ENCODE results near the gene PTCH2.
A peak's percentile ranks its signal among the peaks of the same experiment; 100 is the strongest.
"Not testable (repeated sequence)": the region's sequence is repeated elsewhere in the genome, so short reads cannot be mapped to it uniquely, and the experiment has no call there.

PTCH2 gene

DNA sequence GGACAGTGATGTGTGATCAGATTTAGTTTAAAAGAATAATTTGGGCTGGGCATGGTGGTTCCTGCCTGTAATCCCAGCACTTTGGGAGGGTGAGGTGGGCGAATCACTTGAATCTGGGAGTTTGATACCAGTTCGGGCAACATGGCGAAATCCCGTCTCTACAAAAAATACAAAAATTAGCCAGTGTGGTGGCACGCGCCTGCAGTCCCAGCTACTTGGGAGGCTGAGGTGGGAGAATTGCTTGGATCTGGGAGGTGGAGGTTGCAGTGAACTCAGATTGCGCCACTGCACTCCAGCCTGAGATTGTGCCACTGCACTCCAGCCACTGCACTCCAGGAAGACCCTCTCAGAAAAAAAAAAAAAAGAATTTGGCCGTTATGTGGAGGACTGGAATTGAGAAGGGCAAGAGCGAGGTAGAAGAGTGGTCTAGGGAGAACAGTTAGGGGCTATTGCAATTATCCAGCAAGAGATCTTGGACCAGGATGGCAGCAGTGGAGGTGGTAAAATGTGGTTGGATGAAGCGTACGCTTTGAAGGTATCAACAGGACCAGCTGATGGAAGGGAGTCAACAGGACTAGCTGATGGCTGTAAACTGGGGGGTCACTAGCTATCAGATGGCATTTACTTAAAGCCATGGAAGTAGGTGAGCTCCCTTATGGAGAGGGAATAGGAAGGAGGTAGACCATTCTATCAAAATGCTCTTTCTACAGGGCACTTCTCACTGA lies 25.1 kb downstream of the PTCH2 start:
- Histone ChIP-seq H3K9me3 (ENCODE audit: control insufficient read depth, insufficient read depth, low read length) (no peaks in the 10 kb centered on the region), H3K4me3 (ENCODE audit: low read length) (no peak overlapping the region), H3K79me2 (ENCODE audit: control insufficient read depth, low read length) (no peaks in the 10 kb centered on the region), H3K4me1 (ENCODE audit: control insufficient read depth, low read length) (peaks cover 47% of the 10 kb centered on the region), H3K4me2 (ENCODE audit: low read length) (no peak overlapping the region), H3K27me3 (ENCODE audit: control insufficient read depth, low read length) (no peaks in the 10 kb centered on the region), H4K20me1 (ENCODE audit: control insufficient read depth, insufficient read depth, low read depth, low read length) (no peaks in the 10 kb centered on the region), H3F3A (ENCODE audit: control insufficient read depth, insufficient read depth) (peaks cover 13% of the 10 kb centered on the region), H3K27ac (ENCODE audit: low read depth, low read length) (no peak overlapping the region), H3K36me3 (ENCODE audit: control insufficient read depth, low read length) (no peaks in the 10 kb centered on the region), H3K9me2 (replicated peaks; ENCODE audit: control insufficient read depth, low read length) (no peaks in the 10 kb centered on the region)
- TF ChIP-seq EZH2phosphoT487 (IDR thresholded peaks at IDR 0.05; ENCODE audit: borderline replicate concordance, low read length): no peak
- TF ChIP-seq, protein P1, sequence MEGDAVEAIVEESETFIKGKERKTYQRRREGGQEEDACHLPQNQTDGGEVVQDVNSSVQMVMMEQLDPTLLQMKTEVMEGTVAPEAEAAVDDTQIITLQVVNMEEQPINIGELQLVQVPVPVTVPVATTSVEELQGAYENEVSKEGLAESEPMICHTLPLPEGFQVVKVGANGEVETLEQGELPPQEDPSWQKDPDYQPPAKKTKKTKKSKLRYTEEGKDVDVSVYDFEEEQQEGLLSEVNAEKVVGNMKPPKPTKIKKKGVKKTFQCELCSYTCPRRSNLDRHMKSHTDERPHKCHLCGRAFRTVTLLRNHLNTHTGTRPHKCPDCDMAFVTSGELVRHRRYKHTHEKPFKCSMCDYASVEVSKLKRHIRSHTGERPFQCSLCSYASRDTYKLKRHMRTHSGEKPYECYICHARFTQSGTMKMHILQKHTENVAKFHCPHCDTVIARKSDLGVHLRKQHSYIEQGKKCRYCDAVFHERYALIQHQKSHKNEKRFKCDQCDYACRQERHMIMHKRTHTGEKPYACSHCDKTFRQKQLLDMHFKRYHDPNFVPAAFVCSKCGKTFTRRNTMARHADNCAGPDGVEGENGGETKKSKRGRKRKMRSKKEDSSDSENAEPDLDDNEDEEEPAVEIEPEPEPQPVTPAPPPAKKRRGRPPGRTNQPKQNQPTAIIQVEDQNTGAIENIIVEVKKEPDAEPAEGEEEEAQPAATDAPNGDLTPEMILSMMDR (IDR thresholded peaks at IDR 0.05; ENCODE audit: low read depth, low read length, poor library complexity, severe bottlenecking): no peak

DNA sequence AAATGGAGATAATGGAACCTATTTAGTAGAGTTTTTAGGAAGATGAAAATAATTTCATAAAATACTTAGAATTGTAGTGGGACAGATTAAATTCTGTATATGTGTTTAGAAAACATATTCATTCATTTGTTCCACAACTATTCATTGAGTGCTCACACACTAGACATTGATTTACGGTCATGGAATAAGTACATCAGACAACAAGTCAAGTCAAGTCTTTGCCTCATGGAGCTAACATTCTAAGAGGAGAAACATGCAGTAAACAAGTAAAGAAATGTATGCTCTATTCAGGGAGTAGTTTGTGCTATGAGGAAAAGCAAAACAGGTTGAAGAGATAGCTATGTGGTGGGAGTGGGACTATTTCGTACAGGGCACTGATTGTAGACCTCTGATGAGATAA lies 25.7 kb downstream of the PTCH2 start:
- Histone ChIP-seq H3F3A (ENCODE audit: control insufficient read depth, insufficient read depth) (peaks cover 13% of the 10 kb centered on the region), H3K4me1 (ENCODE audit: control insufficient read depth, low read length) (peaks cover 47% of the 10 kb centered on the region)
- TF ChIP-seq, protein P1 (IDR thresholded peaks at IDR 0.05; ENCODE audit: low read depth, low read length, poor library complexity, severe bottlenecking): no peak
- TF ChIP-seq EZH2phosphoT487 (IDR thresholded peaks at IDR 0.05; ENCODE audit: borderline replicate concordance, low read length): no peak

DNA sequence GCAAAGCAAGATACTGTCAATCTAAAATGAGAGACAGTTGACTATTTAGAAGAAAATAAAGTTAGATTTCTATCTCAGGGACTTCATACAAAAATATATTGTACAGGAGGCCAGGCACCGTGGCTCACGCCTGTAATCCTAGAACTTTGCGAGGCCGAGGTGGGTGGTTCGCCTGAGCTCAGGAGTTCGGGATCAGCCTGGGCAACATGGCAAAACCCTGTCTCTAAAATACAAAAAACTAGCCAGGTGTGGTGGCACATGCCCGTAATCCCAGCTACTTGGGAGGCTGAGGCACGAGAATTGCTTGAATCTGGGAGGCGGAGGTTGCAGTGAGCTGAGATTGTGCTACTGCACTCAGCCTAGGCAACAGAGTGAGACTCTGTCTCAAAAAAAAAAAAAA lies 27.1 kb downstream of the PTCH2 start:
- not testable (repeated sequence) for H3K4me3 ChIP-seq (ENCODE audit: low read length); H3K4me2 ChIP-seq (ENCODE audit: low read length); H3K36me3 ChIP-seq (ENCODE audit: control insufficient read depth, low read length); H3K79me2 ChIP-seq (ENCODE audit: control insufficient read depth, low read length); H3K9me2 ChIP-seq (replicated peaks; ENCODE audit: control insufficient read depth, low read length); H3K27ac ChIP-seq (ENCODE audit: low read depth, low read length); H3K9me3 ChIP-seq (ENCODE audit: control insufficient read depth, insufficient read depth, low read length); H3K27me3 ChIP-seq (ENCODE audit: control insufficient read depth, low read length); H4K20me1 ChIP-seq (ENCODE audit: control insufficient read depth, insufficient read depth, low read depth, low read length)
- peaks cover 44% of the 10 kb centered on the region for H3K4me1 ChIP-seq (ENCODE audit: control insufficient read depth, low read length)
- H3F3A ChIP-seq (ENCODE audit: control insufficient read depth, insufficient read depth): peaks cover 14% of the 10 kb centered on the region

More for the DNA sequence above, 25.7 kb downstream of the PTCH2 start:
- Histone ChIP-seq H3K4me3 (ENCODE audit: low read length) (no peak overlapping the region), H3K27ac (ENCODE audit: low read depth, low read length) (no peak overlapping the region), H4K20me1 (ENCODE audit: control insufficient read depth, insufficient read depth, low read depth, low read length) (no peaks in the 10 kb centered on the region), H3K27me3 (ENCODE audit: control insufficient read depth, low read length) (no peaks in the 10 kb centered on the region), H3K36me3 (ENCODE audit: control insufficient read depth, low read length) (no peaks in the 10 kb centered on the region), H3K9me2 (replicated peaks; ENCODE audit: control insufficient read depth, low read length) (no peaks in the 10 kb centered on the region), H3K4me2 (ENCODE audit: low read length) (no peak overlapping the region), H3K79me2 (ENCODE audit: control insufficient read depth, low read length) (no peaks in the 10 kb centered on the region), H3K9me3 (ENCODE audit: control insufficient read depth, insufficient read depth, low read length) (no peaks in the 10 kb centered on the region)

GRCh38 chr1:44812822-44813543 lies 30.1 kb downstream of the PTCH2 start:
- no peak for TF ChIP-seq EZH2phosphoT487 (IDR thresholded peaks at IDR 0.05; ENCODE audit: borderline replicate concordance, low read length)
- TF ChIP-seq, protein P1 (IDR thresholded peaks at IDR 0.05; ENCODE audit: low read depth, low read length, poor library complexity, severe bottlenecking): no peak
- no peaks in the 10 kb centered on the region for H4K20me1 ChIP-seq (ENCODE audit: control insufficient read depth, insufficient read depth, low read depth, low read length)
- no peak overlapping the region for H3K27ac ChIP-seq (ENCODE audit: low read depth, low read length)
- H3K36me3 ChIP-seq (ENCODE audit: control insufficient read depth, low read length): peaks cover 7% of the 10 kb centered on the region
- H3K9me3 ChIP-seq (ENCODE audit: control insufficient read depth, insufficient read depth, low read length): no peaks in the 10 kb centered on the region
- H3K79me2 ChIP-seq (ENCODE audit: control insufficient read depth, low read length): peaks cover 4% of the 10 kb centered on the region; the same call in 1 of the 2 replicates
- H3K4me2 ChIP-seq (ENCODE audit: low read length): peak overlapping the region; percentile 76
- H3K9me2 ChIP-seq (replicated peaks; ENCODE audit: control insufficient read depth, low read length): no peaks in the 10 kb centered on the region
- peak overlapping the region; percentile 78 for H3K4me3 ChIP-seq (ENCODE audit: low read length)
- peaks cover 14% of the 10 kb centered on the region; the same call in 1 of the 2 replicates for H3F3A ChIP-seq (ENCODE audit: control insufficient read depth, insufficient read depth)
- H3K4me1 ChIP-seq (ENCODE audit: control insufficient read depth, low read length): peaks cover 52% of the 10 kb centered on the region
- H3K27me3 ChIP-seq (ENCODE audit: control insufficient read depth, low read length): no peaks in the 10 kb centered on the region

Measured in DOHH2 (cell line).